DMS79 (cell line): ENCODE data around the gene CGB3.

Source experiments
- DNase-seq: peaks from one replicate; lab custom pipeline; 2025; lab: John Stamatoyannopoulos, UW

The CGB3 gene

DNA sequence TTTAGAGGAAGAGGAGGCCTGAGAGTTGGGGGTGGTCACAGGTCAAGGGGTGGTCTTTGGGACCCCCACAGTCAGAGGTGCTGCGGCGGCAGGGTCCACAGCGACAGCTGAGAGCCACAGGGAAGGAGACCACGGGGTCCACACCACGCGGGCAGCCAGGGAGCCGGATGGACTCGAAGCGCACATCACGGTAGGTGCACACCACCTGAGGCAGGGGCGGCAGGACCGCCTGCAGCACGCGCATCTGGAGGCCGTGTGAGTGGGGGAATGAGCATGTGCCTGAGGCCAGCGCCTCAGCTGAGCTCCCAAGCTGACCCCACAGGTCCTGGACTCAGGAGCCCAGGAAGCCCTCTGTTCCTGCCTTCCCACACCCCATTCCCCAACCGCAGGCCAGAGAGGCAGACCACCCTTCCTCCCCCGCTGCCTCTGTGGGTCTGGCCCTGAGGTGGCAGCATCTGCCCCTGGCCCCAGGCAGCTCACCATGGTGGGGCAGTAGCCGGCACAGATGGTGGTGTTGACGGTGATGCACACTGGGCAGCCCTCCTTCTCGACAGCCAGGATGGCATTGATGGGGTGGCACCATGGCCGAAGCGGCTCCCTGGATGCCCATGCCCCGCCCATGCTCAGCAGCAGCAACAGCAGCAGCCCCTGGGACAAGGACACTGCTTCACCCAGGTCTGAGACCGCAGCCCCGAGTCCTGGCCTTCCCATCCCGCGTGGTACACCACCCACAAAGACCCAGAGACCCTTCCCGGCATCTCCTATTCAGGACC lies 7.9 kb downstream of the CGB3 start:
- no peak for DNase-seq

DNA sequence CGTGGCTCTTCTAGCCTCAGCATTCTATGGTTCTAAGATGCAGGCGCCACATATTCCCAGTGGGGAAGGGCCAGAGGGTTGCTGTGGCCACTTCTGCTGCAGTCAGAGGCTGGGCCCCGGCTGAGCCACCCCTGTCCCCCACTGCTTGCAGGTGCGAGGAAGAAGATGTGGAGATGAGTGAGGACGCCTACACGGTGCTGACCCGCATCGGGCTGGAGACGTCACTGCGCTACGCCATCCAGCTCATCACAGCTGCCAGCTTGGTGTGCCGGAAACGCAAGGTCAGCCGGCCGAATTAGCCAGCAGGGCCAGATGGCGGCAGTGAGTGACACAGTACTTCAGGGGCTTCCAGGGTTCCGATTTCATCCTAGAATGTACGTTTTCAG lies 9.3 kb downstream of the CGB3 start:
- no peak for DNase-seq

DNA sequence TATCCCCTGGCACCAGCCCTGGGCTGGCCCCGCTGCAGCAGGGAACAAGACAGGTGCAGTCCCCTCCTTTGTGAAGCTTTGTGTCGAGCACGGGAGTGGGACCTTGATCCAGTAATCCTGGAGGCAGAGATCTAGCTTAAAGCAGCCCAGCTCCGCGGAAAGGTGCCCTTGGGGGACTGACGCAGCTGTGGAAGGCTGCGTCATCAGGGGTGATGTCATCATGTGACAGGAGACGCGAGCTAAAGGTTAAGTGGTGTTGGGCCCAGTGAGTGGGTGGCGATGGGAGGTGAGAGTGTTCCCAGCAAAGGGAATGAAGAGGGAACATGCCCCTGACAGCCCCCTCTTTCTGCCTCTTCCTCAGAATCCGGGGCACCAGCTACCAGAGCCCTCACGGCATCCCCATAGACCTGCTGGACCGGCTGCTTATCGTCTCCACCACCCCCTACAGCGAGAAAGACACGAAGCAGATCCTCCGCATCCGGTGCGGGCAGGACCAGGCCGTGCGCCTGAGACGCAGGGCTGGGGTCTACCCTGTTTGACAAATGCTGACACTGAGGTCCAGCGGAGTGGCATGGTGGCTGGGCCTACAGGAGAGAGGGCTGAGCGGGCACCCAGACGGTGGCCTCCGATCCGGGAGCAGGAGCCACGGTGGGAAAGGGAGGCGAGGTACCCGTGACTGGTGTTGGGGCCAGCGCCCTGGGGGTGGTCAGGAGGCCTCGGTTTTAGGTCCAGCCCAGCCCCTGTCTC lies 9.8 kb downstream of the CGB3 start:
- no peak for DNase-seq

DNA sequence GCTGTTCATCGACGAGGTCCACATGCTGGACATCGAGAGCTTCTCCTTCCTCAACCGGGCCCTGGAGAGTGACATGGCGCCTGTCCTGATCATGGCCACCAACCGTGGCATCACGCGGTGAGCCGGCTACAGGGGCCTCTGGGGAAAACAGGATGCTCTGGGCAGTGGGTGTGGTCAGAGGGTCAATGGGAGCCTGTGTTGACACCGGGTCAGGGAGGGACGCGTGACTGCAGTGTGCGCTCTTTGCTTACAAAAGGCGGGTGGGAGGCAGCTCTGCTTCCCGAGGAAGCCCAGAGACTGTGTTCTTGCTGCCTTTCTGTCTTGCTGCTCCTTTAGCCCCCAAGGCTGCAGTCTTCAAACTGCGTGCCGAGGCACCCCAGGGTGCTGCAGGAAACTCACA lies 12.9 kb downstream of the CGB3 start:
- DNase-seq = no peak

DNA sequence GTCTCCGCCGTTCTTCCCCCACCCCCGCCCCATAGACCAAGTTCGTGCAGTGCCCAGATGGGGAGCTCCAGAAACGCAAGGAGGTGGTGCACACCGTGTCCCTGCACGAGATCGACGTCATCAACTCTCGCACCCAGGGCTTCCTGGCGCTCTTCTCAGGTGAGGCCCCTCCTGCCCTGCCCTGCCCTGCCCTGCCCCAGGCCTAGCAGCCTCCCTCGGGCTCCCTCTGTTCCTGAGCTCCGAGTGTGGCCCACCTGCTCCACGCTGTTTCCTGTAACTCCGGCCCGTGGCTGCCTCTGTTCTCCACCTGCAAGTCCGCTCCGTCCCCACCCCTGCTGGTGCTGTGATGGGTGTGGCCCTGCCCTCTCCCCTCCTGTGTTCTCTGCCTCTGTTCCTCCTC lies 13.7 kb downstream of the CGB3 start:
- DNase-seq = no peak

DNA sequence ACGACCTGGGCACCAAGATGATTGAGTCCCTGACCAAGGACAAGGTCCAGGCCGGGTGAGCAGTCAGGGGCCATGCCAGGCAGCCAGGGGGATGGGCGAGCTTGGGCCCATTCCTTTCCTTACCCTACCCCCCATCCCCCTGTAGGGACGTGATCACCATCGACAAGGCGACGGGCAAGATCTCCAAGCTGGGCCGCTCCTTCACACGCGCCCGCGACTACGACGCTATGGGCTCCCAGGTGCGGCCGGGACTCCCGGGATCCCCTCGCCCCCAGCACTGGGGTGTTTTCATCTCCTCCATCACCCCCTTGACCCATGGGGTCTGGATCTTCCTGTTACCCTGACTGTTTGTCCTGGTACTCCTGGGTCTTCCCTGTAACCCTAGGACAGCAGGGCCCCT lies 14.3 kb downstream of the CGB3 start:
- no peak for DNase-seq

DNA sequence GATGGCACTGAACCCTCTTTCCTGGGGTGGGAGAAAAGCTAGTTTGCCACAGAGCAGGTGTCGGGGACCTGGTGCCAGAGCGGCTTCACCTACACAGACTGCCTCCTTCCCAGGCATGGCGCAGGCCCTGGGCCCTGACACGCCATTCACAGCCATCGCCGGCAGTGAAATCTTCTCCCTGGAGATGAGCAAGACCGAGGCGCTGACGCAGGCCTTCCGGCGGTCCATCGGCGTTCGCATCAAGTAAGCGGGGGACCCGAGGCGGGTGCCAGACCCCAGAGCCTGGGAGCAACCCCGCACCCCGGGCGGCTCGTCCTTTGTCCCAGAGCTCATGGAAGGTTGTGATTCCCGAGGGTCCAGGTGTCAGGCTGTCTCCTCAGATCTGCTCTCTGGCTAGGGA lies 17.2 kb downstream of the CGB3 start:
- no peak for DNase-seq

DNA sequence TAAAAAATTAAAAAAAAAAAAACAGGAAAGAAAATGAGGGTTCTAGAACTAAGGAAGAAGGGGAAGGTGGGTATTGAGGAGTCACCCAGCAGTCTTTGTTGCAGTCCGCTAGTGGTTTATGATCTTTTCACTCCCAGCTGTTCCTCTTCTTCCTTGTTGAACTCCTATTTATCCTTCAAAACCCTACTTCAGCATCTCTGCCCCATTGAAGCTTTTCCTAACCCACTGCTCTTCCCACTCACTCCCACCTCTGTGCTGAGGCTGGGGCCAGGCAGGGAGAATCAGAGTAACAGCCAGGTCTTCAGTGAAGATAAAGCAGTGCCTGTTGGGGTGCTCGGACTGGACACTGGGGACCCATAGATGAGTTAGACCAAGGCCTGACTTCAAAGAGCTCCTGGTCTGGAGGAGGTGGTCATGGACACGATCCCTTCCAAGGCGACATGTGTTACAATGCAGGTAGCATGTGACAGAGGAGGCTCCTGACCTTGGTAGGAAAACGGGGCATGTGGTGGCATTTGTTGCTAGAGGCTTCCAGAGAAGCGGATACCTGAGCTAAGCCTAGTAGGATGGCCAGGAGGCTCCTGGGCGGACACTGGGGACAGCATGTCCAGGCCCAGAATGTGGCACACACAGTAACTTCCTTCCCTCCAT lies 19.0 kb downstream of the CGB3 start:
- no peak for DNase-seq

DNA sequence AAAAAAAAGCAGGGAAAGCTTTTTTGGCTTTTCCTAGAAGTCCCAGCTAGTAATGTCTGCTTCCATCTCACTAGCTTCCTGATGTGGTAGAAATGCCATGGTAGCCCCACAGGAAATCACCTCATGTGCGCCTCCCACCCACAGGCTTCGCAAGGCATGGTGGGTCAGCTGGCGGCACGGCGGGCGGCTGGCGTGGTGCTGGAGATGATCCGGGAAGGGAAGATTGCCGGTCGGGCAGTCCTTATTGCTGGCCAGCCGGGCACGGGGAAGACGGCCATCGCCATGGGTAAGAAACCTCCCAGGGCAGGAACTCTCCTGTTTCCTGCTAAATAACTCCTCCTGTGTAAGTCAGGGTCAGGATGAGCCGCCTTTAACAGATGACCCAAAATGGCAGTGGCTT lies 20.0 kb downstream of the CGB3 start:
- DNase-seq = no peak

DNA sequence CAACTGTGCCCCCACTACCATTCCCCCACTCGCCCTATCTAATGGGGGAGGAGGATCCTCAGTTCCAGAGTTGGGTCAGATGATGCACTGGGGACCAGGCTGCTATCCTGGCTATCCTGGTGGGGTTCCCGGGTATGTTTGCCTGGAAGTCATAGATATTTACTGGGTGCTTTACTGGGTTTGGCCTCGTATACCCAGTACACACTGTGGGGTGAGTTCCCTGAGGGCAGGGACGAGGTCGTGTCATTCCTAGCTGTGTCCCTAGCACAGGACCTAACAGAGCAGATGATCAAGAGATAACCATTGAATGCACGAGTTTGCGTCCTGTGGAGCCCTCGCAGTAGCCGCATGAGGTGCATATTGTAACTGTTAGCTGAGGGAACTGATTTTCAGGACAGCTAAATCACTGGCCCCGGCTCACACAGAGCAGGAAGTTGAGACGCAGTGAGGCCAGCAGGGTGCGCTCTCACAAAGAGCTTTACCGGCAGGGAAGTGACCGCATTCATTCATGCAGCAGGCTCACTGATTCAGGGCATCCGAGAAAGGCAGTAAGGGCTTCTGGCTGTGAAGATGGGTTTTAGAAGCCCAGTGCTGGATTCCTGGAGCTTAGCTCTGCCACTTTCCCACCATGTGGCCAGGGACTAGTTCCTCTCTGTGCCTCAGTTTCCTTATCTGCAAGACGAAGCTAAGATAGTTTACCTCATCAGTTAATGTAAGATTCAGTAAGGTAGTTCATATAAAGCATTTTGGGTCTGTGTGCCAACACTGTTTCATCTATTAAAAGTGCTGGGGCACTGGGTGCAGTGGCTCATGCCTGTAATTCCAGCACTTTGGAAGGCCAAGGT lies 24.4 kb downstream of the CGB3 start:
- no peak for DNase-seq

DNA sequence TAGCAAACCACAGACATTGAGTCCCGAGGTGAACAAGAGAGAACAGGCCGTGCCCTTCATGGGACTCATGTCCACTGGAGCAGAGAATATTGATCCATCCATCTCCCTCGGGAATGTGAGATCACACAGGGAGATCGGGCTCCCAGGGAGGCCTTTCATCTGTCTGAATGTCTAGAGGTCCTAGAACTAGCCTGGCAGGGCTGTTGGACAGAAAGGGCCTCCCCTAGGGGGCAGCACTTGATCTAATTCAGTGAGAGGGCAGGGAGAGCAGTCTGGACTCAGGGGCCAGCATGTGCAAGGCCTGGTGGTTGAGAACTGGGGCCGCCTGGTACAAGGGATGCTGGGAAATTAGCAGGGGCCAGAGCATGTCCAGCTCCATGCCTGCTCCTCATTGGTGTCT lies 26.2 kb downstream of the CGB3 start:
- no peak for DNase-seq

DNA sequence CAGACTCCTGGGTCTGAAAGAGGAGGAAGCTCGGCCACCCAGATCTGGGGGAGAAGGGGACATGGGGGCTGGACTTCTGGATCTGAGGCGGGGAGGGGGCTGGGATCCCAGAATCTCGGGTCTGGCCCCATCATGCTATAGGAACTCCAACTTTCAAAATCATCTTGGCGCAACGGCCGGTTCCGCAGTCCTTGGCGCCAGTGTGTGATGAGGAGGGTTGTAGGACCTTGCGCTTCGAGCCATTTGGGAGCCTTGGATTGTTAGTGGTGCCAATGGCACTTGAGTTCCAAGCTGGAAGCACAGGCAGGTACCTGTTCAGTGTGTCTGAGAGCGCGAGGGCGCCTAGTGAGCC lies 30.1 kb downstream of the CGB3 start:
- DNase-seq = no peak

DNA sequence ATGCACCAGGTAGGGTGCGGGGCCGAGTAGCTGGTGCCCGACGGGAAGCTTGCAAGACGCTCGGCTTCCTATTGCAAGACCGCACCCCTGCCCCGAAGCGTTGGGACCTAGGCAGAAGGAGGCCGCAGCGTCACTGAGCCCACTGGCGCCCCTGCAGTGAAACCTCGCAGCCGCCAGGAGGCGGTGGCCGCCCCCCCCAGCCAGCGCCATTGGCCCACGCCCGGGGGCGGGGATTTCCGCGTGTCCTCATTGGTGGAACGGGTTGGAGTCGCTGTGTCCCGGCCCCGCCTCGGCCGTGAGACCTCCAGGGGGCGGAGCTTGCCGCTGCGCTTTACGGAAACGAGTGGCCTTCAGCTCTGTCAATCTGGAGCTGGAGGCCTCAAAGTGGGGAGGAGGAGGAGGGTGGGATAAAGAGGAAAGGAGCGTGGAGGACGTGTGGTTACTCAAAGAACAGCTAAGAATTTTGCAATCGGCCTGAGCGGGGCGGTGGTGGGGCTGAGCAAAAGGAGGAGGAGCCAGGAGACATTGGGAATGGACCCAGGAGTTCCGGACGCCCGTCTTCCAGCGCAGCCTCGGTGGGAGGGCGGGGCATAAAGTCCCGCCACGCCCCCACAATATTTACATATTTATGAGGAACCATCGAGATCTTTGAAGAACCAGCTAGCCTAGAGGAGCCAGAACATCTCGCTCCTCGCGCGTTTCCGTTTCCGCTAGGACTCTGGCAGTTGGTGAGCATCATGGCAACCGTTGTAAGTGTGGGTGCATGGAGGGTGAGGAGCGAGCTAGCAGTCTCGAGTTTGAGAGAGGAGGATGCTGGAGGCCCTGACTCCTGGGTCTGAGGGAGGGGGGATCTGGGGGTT lies 30.7 kb downstream of the CGB3 start, which contains the start of the genes GYS1 and RUVBL2:
GYS1 (minus strand) TSS at position 135 of the 860 bp plus-strand sequence. CDS start 197 bp downstream, outside the sequence.
RUVBL2 (plus strand) TSS at position 713 of the 860 bp plus-strand sequence; CDS start at position 738, 25 bp downstream.
- peak; percentile 98 for DNase-seq

DNA sequence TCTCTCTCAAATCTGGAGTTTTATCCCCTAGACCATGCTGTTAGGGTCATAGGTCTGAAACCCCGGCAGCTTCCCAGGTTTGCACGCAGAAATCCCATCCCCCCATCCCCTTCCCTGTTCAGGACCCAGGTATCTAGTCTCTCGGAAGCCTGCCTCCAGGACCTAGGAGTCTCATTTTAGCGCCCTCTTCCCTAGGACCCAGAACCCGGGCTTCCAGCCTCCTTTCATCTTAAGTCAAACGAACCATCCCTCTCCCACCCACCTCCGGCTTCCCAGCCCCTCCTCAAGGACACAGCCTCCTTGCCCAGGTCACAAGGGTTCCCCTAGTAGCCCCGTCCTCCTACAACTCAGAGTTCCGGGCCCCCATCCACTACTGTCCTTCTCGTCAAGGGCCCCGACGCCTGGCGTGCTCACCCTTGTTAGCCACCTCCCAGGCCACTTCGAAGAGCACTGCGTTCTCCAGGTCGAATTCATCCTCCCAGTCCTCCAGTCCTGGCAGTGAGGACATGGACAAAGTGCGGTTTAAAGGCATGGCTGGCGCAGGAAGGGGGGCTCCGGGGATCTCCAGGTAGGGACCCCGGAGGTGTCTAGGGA lies 31.5 kb downstream of the CGB3 start:
- peak; percentile 80 for DNase-seq

DNA sequence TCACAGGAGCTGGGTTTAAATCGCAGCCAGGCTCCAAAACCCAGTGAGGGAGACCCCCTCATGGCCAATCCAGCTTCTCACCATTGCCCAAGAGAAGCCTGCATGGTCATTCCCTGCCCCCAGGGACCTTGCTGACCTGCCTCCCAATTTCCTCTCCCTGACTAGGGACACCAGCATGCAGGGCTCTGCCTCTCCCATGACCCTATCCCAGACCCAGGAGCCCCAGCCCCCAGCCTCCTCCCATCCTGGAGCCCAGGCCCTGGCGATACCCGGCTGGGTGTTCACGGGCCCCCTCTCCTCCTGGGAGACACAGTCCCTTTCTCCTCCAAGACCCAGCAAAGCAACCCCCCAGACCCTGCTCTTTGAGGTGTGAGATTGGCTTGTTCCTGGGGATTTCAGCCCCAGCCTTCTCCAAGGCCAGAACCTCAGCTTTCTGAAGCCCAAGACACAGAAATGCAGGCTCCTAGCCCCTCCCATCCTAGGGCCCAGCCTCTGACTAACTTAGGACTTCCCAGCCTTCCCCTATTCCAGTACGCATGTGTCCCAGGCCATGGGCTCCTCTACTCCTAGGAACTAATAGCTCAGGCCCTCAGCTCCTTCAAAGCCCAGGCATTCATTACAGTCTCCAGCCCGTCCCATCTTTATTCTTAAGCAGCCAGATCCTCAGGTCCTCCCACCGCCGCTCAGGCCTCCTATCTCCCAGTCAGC lies 32.1 kb downstream of the CGB3 start:
- no peak for DNase-seq

DNA sequence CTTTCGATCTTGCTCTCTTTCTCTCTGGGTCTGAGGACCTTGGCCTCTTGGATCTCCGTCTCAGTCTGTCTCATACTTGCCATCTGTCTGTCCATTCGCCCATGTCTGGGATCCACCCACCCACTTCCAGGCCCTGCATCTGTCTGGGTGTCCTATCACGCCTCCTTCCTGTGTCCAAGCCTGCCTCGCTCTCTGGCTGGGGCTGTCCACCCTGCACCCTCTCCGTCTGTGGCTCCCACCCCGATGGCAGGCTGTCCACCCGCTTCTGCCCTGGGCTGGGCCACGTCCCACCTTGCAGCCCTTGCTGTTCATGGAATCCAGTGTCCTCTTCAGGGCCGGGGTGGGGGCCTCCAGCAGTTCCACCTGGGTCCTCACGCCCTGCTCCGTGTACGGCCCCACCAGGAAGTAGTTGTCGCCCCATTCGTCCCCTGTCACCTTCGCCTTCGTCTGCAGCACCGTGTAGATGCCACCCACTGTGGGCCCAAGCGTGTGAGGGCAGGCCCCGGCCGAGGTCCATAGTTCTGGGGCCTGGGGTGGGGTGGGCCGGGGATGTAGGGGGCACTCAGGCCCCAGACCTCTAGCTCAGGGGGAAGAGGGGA lies 33.0 kb downstream of the CGB3 start:
- DNase-seq = no peak

DNA sequence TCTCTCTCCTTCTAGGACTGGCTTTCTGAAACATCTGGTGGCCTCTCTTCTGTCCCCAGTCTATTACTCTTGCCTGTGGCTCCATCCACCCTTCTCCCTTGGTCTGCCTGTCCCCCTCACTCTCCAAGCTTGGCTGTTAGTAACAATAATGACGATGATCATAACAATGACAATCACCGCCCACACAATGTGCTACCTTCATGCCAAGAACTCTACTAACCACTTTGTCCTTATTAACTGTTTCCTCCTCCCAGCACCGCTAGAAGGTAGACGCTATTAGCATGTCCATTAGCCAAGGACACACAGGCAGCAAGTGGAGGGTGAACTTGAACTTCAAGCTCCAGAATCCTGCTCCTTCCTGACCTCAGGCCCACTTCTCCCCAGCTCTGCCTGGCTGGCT lies 33.7 kb downstream of the CGB3 start:
- no peak for DNase-seq

DNA sequence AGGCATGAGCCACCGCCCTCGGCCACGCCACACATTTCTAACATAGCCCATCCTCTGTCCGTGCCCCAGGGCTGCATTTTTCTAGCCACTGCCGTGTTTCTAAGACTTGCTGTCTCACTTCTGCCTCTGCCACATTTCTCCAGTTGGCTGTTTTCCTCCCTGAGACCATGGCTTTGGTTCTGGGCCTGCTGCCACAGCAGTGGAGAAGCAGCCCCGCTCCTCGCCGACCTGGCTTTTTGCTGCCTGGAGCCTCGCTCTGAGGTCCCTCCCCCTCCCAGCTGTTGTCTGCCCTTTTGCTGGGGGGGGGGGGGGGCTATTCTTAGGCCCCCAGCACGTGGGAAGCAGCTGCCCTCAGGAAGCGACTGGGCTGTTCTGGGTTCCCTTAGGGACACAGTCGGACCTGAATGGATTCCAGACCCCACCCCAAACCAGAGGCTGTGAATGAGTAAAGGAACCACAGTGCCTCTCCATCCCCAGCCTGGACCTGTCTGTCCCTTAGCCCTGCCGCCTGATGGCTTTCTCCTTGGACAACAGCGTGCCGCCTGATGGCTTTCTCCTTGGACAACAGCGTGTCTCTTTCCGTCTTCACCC lies 34.3 kb downstream of the CGB3 start:
- DNase-seq = no peak

DNA sequence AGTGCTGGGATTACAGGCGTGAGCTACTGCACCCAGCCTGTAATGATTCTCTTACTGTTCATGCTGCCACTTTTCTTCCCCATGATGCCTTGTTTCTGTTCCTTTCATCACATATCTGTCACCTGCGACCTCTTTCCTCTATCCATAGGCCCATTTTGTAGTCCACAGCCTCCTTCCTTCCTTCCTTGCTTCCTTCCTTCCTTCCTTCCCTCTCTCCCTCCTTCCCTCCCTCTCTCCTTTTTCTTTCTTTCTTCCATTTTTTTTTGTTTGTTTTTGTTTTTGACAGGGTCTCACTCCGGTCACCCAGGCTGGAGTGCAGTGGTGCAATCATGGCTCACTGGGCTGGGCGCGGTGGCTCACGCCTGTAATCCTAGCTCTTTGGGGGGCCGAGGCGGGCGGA lies 35.3 kb downstream of the CGB3 start:
- no peak for DNase-seq
